GM23338 (cell line): ENCODE results near the gene DNAI7.

Experiments
- CTCF ChIP-seq, 2 experiments: fragments of 200-600 bp in 1 of 2; sonication (generic) in 1 of 2; conservative IDR thresholded peaks; 2 replicates each; pipeline versions ENCODE4 v1.5.1 to v1.6.1; 2016 to 2017; ENCODE audit warnings: antibody characterized with exemption in 2 of 2, low read depth in 2 of 2, mild to moderate bottlenecking in 2 of 2, moderate library complexity in 1 of 2
- ETS1 ChIP-seq: IDR thresholded peaks from 2 replicates; pipeline ENCODE4 v1.6.1; 2016; ENCODE audit warnings: antibody characterized with exemption
- EZH2 ChIP-seq: fragments of 200-600 bp; sonication (generic); IDR thresholded peaks from one replicate; pipeline ENCODE4 v1.8.0; 2017; ENCODE audit warnings: antibody characterized with exemption, mild to moderate bottlenecking, low read depth; ENCODE audit not compliant: unreplicated experiment
- EZH2phosphoT487 ChIP-seq: fragments of 200-600 bp; sonication (generic); IDR thresholded peaks from one replicate; pipeline ENCODE4 v1.8.1; 2018; ENCODE audit warnings: antibody characterized with exemption; ENCODE audit not compliant: unreplicated experiment
- POLR2AphosphoS5 ChIP-seq: IDR thresholded peaks from 2 replicates; pipeline ENCODE4 v1.6.1; 2016; ENCODE audit warnings: antibody characterized with exemption, low read depth
- ZNF114 ChIP-seq: fragments of 250-450 bp; sonication (Bioruptor Pico); IDR thresholded peaks from 2 replicates; pipeline ENCODE4 v1.5.0; 2020; ENCODE audit warnings: mild to moderate bottlenecking, moderate library complexity
- TF ChIP-seq, protein P1 (sequence below): IDR thresholded peaks from one replicate; pipeline ENCODE4 v1.6.1; 2018; ENCODE audit warnings: antibody characterized with exemption; ENCODE audit not compliant: unreplicated experiment

- TF ChIP-seq, protein P1, sequence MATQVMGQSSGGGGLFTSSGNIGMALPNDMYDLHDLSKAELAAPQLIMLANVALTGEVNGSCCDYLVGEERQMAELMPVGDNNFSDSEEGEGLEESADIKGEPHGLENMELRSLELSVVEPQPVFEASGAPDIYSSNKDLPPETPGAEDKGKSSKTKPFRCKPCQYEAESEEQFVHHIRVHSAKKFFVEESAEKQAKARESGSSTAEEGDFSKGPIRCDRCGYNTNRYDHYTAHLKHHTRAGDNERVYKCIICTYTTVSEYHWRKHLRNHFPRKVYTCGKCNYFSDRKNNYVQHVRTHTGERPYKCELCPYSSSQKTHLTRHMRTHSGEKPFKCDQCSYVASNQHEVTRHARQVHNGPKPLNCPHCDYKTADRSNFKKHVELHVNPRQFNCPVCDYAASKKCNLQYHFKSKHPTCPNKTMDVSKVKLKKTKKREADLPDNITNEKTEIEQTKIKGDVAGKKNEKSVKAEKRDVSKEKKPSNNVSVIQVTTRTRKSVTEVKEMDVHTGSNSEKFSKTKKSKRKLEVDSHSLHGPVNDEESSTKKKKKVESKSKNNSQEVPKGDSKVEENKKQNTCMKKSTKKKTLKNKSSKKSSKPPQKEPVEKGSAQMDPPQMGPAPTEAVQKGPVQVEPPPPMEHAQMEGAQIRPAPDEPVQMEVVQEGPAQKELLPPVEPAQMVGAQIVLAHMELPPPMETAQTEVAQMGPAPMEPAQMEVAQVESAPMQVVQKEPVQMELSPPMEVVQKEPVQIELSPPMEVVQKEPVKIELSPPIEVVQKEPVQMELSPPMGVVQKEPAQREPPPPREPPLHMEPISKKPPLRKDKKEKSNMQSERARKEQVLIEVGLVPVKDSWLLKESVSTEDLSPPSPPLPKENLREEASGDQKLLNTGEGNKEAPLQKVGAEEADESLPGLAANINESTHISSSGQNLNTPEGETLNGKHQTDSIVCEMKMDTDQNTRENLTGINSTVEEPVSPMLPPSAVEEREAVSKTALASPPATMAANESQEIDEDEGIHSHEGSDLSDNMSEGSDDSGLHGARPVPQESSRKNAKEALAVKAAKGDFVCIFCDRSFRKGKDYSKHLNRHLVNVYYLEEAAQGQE: no peak
- TF ChIP-seq CTCF (conservative IDR thresholded peaks at IDR 0.05; ENCODE audit: low read depth in 2 of 2) (no peak), POLR2AphosphoS5 (no peak), EZH2phosphoT487 (no peak), EZH2 (no peak), ZNF114 (CRISPR knock-in tag) (no peak), ETS1 (no peak)
Measured at GRCh38 chr12:25131270-25131669, 63.7 kb downstream of the DNAI7 start.
